H9 (cell line): ENCODE results near the gene CCDC186. TPM values are rescaled to one million over a fixed set of nuclear protein-coding genes. Genes with fewer than 3 reads are reported as not detected.

ENCODE experiments used
- DNase-seq: peaks from one replicate; pipeline ENCODE4 v3.0.0-alpha.2; 2017
- H2AFZ ChIP-seq: one replicate; pipeline ENCODE4 v1.6.1; 2013; ENCODE audit warnings: mild to moderate bottlenecking, low read length, control low read depth, moderate library complexity
- H2AK5ac ChIP-seq: 2 replicates; pipeline ENCODE4 v1.6.1; 2013; ENCODE audit warnings: low read length, control low read depth, mixed read lengths; ENCODE audit not compliant: insufficient read length
- H2BK120ac ChIP-seq: one replicate; pipeline ENCODE4 v1.6.1; 2013; ENCODE audit warnings: low read depth, mild to moderate bottlenecking, low read length, control low read depth, inconsistent platforms; ENCODE audit not compliant: poor library complexity, severe bottlenecking
- H2BK12ac ChIP-seq: 2 replicates; pipeline ENCODE4 v1.6.1; 2013; ENCODE audit warnings: low read length, control low read depth, mixed read lengths, low read depth; ENCODE audit not compliant: insufficient read length
- H2BK15ac ChIP-seq: 2 replicates; pipeline ENCODE4 v1.6.1; 2013; ENCODE audit warnings: low read depth, low read length, control low read depth
- H2BK20ac ChIP-seq: one replicate; pipeline ENCODE4 v1.6.1; 2013; ENCODE audit warnings: low read depth, mild to moderate bottlenecking, low read length, control low read depth, inconsistent platforms; ENCODE audit not compliant: poor library complexity, severe bottlenecking
- H2BK5ac ChIP-seq: 2 replicates; pipeline ENCODE4 v1.6.1; 2013; ENCODE audit warnings: low read length, control low read depth, mixed read lengths; ENCODE audit not compliant: insufficient read length
- H3K14ac ChIP-seq: 2 replicates; pipeline ENCODE4 v1.6.1; 2013; ENCODE audit warnings: low read length, control low read depth; ENCODE audit not compliant: insufficient read depth
- H3K18ac ChIP-seq: 2 replicates; pipeline ENCODE4 v1.6.1; 2013; ENCODE audit warnings: low read depth, mild to moderate bottlenecking, mixed read lengths, low read length, control low read depth; ENCODE audit not compliant: insufficient read length
- H3K23ac ChIP-seq: 2 replicates; pipeline ENCODE4 v1.6.1; 2013; ENCODE audit warnings: low read length, control low read depth, mixed read lengths, low read depth; ENCODE audit not compliant: insufficient read length
- H3K23me2 ChIP-seq: 2 replicates; pipeline ENCODE4 v1.6.1; 2013; ENCODE audit warnings: low read depth, mild to moderate bottlenecking, mixed read lengths, low read length, control low read depth; ENCODE audit not compliant: insufficient read length, poor library complexity, severe bottlenecking
- H3K27ac ChIP-seq: 2 replicates; pipeline ENCODE4 v1.5.1; 2013; ENCODE audit warnings: low read length, control low read depth, mixed read lengths, low read depth; ENCODE audit not compliant: insufficient read length
- H3K27me3 ChIP-seq: 2 replicates; pipeline ENCODE4 v1.6.1; 2013; ENCODE audit warnings: low read length, control low read depth, inconsistent platforms; ENCODE audit not compliant: insufficient read depth
- H3K4ac ChIP-seq: 2 replicates; pipeline ENCODE4 v1.6.1; 2013; ENCODE audit warnings: low read depth, mild to moderate bottlenecking, control low read depth, inconsistent platforms, low read length, moderate library complexity
- H3K4me1 ChIP-seq: 2 replicates; pipeline ENCODE4 v1.6.1; 2013; ENCODE audit warnings: low read length, control low read depth, inconsistent platforms; ENCODE audit not compliant: insufficient read depth
- H3K4me2 ChIP-seq: 2 replicates; pipeline ENCODE4 v1.6.1; 2013; ENCODE audit warnings: low read length, control low read depth, mixed read lengths; ENCODE audit not compliant: insufficient read length, insufficient read depth
- H3K56ac ChIP-seq: 2 replicates; pipeline ENCODE4 v1.6.1; 2013; ENCODE audit warnings: low read depth, mild to moderate bottlenecking, mixed read lengths, low read length, control low read depth; ENCODE audit not compliant: insufficient read length
- H3K79me1 ChIP-seq: 2 replicates; pipeline ENCODE4 v1.6.1; 2013; ENCODE audit warnings: low read depth, mild to moderate bottlenecking, moderate library complexity, low read length, control low read depth, inconsistent platforms; ENCODE audit not compliant: insufficient read depth, poor library complexity, severe bottlenecking
- H3K79me2 ChIP-seq: 2 replicates; pipeline ENCODE4 v1.6.1; 2013; ENCODE audit warnings: low read length, control low read depth, inconsistent platforms; ENCODE audit not compliant: insufficient read depth
- H3K9ac ChIP-seq: 2 replicates; pipeline ENCODE4 v1.6.1; 2013; ENCODE audit warnings: low read length, control low read depth, mixed read lengths; ENCODE audit not compliant: insufficient read length; ENCODE audit errors: extremely low read depth
- H3K9me3 ChIP-seq: one replicate; pipeline ENCODE4 v1.6.1; 2013; ENCODE audit warnings: low read depth, low read length, inconsistent platforms; ENCODE audit not compliant: control insufficient read depth
- H3T11ph ChIP-seq: one replicate; pipeline ENCODE4 v1.6.1; 2013; ENCODE audit warnings: mild to moderate bottlenecking, low read length, control low read depth, inconsistent platforms
- H4K20me1 ChIP-seq: one replicate; pipeline ENCODE4 v1.6.1; 2013; ENCODE audit not compliant: control insufficient read depth, insufficient read length, insufficient read depth
- H4K5ac ChIP-seq: 2 replicates; pipeline ENCODE4 v1.6.1; 2013; ENCODE audit warnings: low read depth, mild to moderate bottlenecking, mixed read lengths, low read length, control low read depth; ENCODE audit not compliant: insufficient read length
- H4K8ac ChIP-seq: replicated peaks from 2 replicates; pipeline ENCODE4 v1.6.1; 2013; ENCODE audit warnings: low read length, control low read depth, mixed read lengths, low read depth; ENCODE audit not compliant: insufficient read length
- H4K91ac ChIP-seq: 2 replicates; pipeline ENCODE4 v1.6.1; 2013; ENCODE audit warnings: low read depth, mild to moderate bottlenecking, moderate library complexity, mixed read lengths, low read length, control low read depth; ENCODE audit not compliant: insufficient read length
- H3K27ac Mint-ChIP-seq, 3 experiments: 2 replicates in 2 of 3; 3 replicates in 1 of 3; pipeline ENCODE4 v1.8.0; 2020 to 2021; ENCODE audit warnings: mixed read lengths in 3 of 3, mild to moderate bottlenecking in 1 of 3, moderate library complexity in 1 of 3
- H3K27me3 Mint-ChIP-seq: 2 replicates; pipeline ENCODE4 v1.8.0; 2021; ENCODE audit warnings: low read depth, mild to moderate bottlenecking, moderate library complexity, mixed read lengths
- H3K36me3 Mint-ChIP-seq, 3 experiments: 2 replicates in 2 of 3; 3 replicates in 1 of 3; pipeline ENCODE4 v1.8.0; 2020 to 2021; ENCODE audit warnings: low read depth in 3 of 3, mixed read lengths in 3 of 3; ENCODE audit not compliant: insufficient read depth in 1 of 3
- H3K4me1 Mint-ChIP-seq, 2 experiments: 2 replicates each; pipeline ENCODE4 v1.8.0; 2020; ENCODE audit warnings: mixed read lengths in 2 of 2
- H3K4me3 Mint-ChIP-seq, 2 experiments: 2 replicates in 1 of 2; 3 replicates in 1 of 2; pipeline ENCODE4 v1.8.0; 2020 to 2021; ENCODE audit warnings: mild to moderate bottlenecking in 2 of 2, mixed read lengths in 2 of 2, moderate library complexity in 1 of 2
- H3K9me3 Mint-ChIP-seq, 2 experiments: 2 replicates in 1 of 2; 3 replicates in 1 of 2; pipeline ENCODE4 v1.8.0; 2020; ENCODE audit warnings: mild to moderate bottlenecking in 2 of 2, mixed read lengths in 2 of 2, moderate library complexity in 1 of 2
- CTCF ChIP-seq: fragments of 200-600 bp; sonication (generic); conservative IDR thresholded peaks from 3 replicates; pipeline ENCODE4 v1.8.0; 2021; ENCODE audit warnings: antibody characterized with exemption, mild to moderate bottlenecking
- whole genome bisulfite sequencing: extraction: QIAGEN DNeasy Blood & Tissue Kit; methylation state at CpG from one replicate; pipeline ENCODE4 v1.1.7; 2013; ENCODE audit warnings: missing lambda C conversion rate, low lambda C conversion rate, mixed read lengths; ENCODE audit not compliant: insufficient read length; ENCODE audit errors: extremely low coverage; 5-methylcytosine and 5-hydroxymethylcytosine counted together
- total RNA-seq: library from RNA; stranded (reverse); gene quantifications from 2 replicates; pipeline ENCODE4 v1.2.1, GENCODE V29; 2021

The CCDC186 gene
- total RNA-seq, 1 experiment from 2014 or later = 16.7 TPM

GRCh38 chr10:114079421-114079820 is 94.6 kb downstream of the CCDC186 start:
- Histone ChIP-seq H4K20me1 (no peaks in the 10 kb centered on the region), H3K79me1 (no peaks in the 10 kb centered on the region), H4K91ac (no peak overlapping the region), H4K5ac (no peak overlapping the region), H3K9ac (no peak overlapping the region), H3K4ac (no peak overlapping the region), H2BK15ac (no peak overlapping the region), H2AK5ac (no peak overlapping the region), H3K18ac (no peak overlapping the region), H3K27me3 (no peaks in the 10 kb centered on the region), H3K27ac (no peak overlapping the region), H3K79me2 (no peaks in the 10 kb centered on the region), H2AFZ (no peak overlapping the region), H2BK12ac (no peak overlapping the region), H3K56ac (no peak overlapping the region), H3K14ac (no peak overlapping the region), H3K4me2 (no peak overlapping the region), H3K9me3 (no peaks in the 10 kb centered on the region), H2BK20ac (no peak overlapping the region), H3K23me2 (no peaks in the 10 kb centered on the region), H3K4me1 (no peaks in the 10 kb centered on the region), H2BK5ac (no peak overlapping the region), H2BK120ac (no peak overlapping the region), H3T11ph (no peak overlapping the region), H3K23ac (no peak overlapping the region), H4K8ac (no peak overlapping the region)
- H3K4me3 Mint-ChIP-seq = no peak overlapping the region
- no peak for TF ChIP-seq CTCF
- no peak overlapping the region; a peak in 1 of 7 replicates for H3K27ac Mint-ChIP-seq
- no peak for DNase-seq
- H3K9me3 Mint-ChIP-seq = peaks cover 3% of the 10 kb centered on the region in 2 experiments; a peak in 4 of 5 replicates
- no CpG with 5 or more reads among the region's 5 CpGs for WGBS
- H3K36me3 Mint-ChIP-seq = peaks cover 0 to 4% (median 0%) of the 10 kb centered on the region in 3 experiments; a peak in 3 of 7 replicates
- peaks cover 9% of the 10 kb centered on the region for H3K27me3 Mint-ChIP-seq
- peaks cover 0 to 6% of the 10 kb centered on the region in 2 experiments; a peak in 2 of 4 replicates for H3K4me1 Mint-ChIP-seq
